GM12878 (cell line): ENCODE results near the gene WBP1L. TPM values are rescaled to one million over a fixed set of nuclear protein-coding genes. Genes with fewer than 3 reads are reported as not detected.

ENCODE experiments used
- CTCF ChIP-seq, 3 experiments: IDR thresholded peaks in 2 of 3; conservative IDR thresholded peaks in 1 of 3; 2 replicates each; pipeline ENCODE4 v1.5.1; 2011; ENCODE audit warnings: low read depth in 3 of 3, low read length in 3 of 3, mild to moderate bottlenecking in 3 of 3, control low read depth in 2 of 3, moderate library complexity in 2 of 3, inconsistent platforms in 1 of 3, mixed read lengths in 1 of 3; ENCODE audit not compliant: control insufficient read depth in 2 of 3, insufficient read depth in 1 of 3; ENCODE audit errors: extremely low read depth in 1 of 3
- E2F4 ChIP-seq: IDR thresholded peaks from 2 replicates; pipeline ENCODE4 v1.6.1; 2012; ENCODE audit warnings: low read depth, low read length, improper control_type of control experiment
- RUNX3 ChIP-seq: IDR thresholded peaks from 2 replicates; pipeline ENCODE4 v1.6.1; 2012; ENCODE audit warnings: low read length, inconsistent platforms
- ZBTB4 ChIP-seq: fragments of 450-650 bp; formaldehyde crosslinking; IDR thresholded peaks from 2 replicates; pipeline ENCODE4 v1.4.0; 2022; ENCODE audit warnings: mild to moderate bottlenecking, moderate library complexity
- polyA plus RNA-seq, 11 experiments: library from polyadenylated mRNA; depleted of rRNA in 4 of 11; unstranded in 6 of 11; stranded (reverse) in 5 of 11; fragments of >200 nt; fragmentation: Nextera tagmentation in 4 of 11; fragmentation: Illumina TruSeq in 1 of 11; extraction: Ambion mirVana in 4 of 11; extraction: Trizol in 1 of 11; gene quantifications; 1 replicate in 1 of 11; 2 replicates in 10 of 11; pipeline versions ENCODE4 v1.2.1 to v1.2.3, GENCODE V29; 2011 to 2016; ENCODE audit warnings: inconsistent platforms in 2 of 11, missing spikeins in 2 of 11, low read depth in 1 of 11
- total RNA-seq, 4 experiments: library from RNA; depleted of rRNA in 3 of 4; stranded (reverse); fragments of >200 nt in 3 of 4; fragmentation: Illumina TruSeq in 1 of 4; extraction: Trizol in 1 of 4; gene quantifications; 2 replicates each; pipeline versions ENCODE4 v1.2.1 to v1.2.3, GENCODE V29; 2013 to 2021

The WBP1L gene
- total and polyA plus RNA-seq, 10 of the 15 experiments (the other 5 are each of a cell fraction or from before 2014, with no cell fraction given) = 3.7 to 18.8 (median 12.3) TPM

- no peak for TF ChIP-seq ZBTB4
- TF ChIP-seq RUNX3 = peak; percentile 60
- no peak for TF ChIP-seq E2F4
- TF ChIP-seq CTCF (IDR thresholded peaks at IDR 0.05 in 2 of 3, conservative IDR thresholded peaks at IDR 0.05 in 1 of 3; ENCODE audit: control insufficient read depth in 2 of 3, extremely low read depth in 1 of 3, insufficient read depth in 1 of 3, low read depth in 3 of 3, low read length in 3 of 3) = no peak
Observed at GRCh38 chr10:102812231-102812876, 68.6 kb downstream of the WBP1L start (continued).
